ENCODE measurements around the gene ZDHHC8. TPM values are rescaled to one million over a fixed set of nuclear protein-coding genes. Genes with fewer than 3 reads are reported as not detected.

The ZDHHC8 gene
- total and polyA plus RNA-seq, 12 donors: 23.2 to 51.7 (median 37.5) TPM

GRCh38 chr22:20115691-20116375 lies 15.8 kb upstream of the ZDHHC8 start, which contains the start of gene RANBP1:
Gene RANBP1 (plus strand): TSS chr22:20116104. CDS start chr22:20116185, 81 bp downstream.
- Histone ChIP-seq H3K4me3 (peak within 1 kb of the TSS; percentile 57 to 99 (median 82)), H3K27ac (peak within 1 kb of the TSS in 9 of 10 donors; percentile 84 to 93 (median 89)), H3K27me3 (no peaks in the 10 kb centered on the region), H3K9me3 (no peaks in the 10 kb centered on the region), H3K4me1 (peaks cover 21 to 57% (median 38%) of the 10 kb centered on the region in 9 donors), H3K36me3 (peaks cover 0 to 75% (median 41%) of the 10 kb centered on the region in 9 donors)
- 74 to 76% methylated on average over 30 of the region's 30 CpGs for WGBS, 2 donors
- DNase-seq: peak in 1 of 2 donors; percentile 20
- peak in 1 of 8 donors; percentile 0 for ATAC-seq
- intact Hi-C loops (cut with DNase I): loop anchor here in 3 of 10 donors (2.0 to 10.0 kb wide), 4 partner anchors 37 to 151 kb away; partner anchors contain the start of gene TANGO2 (in 1 of the 3)
- TF ChIP-seq CTCF (IDR thresholded peaks at IDR 0.05): no peak

GRCh38 chr22:20116376-20116950 lies 15.1 kb upstream of the ZDHHC8 start:
- DNase-seq: peak; percentile 35 to 43
- no peaks in the 10 kb centered on the region for H3K27me3 ChIP-seq
- intact Hi-C loops (cut with DNase I): loop anchor here in 3 of 10 donors (2.0 to 10.0 kb wide), 4 partner anchors 38 to 152 kb away; partner anchors contain the start of gene TANGO2 (in 1 of the 3)
- no peak for TF ChIP-seq CTCF (IDR thresholded peaks at IDR 0.05)
- peaks cover 0 to 75% (median 41%) of the 10 kb centered on the region in 9 donors for H3K36me3 ChIP-seq
- peak overlapping the region; percentile 57 to 99 (median 82) for H3K4me3 ChIP-seq
- H3K27ac ChIP-seq: peak overlapping the region in 9 of 10 donors; percentile 84 to 93 (median 89)
- no peaks in the 10 kb centered on the region for H3K9me3 ChIP-seq
- 14 to 15% methylated on average over 27 of the region's 27 CpGs for WGBS, 2 donors
- peak in 7 of 8 donors; percentile 0 to 25 (median 2) for ATAC-seq
- peaks cover 21 to 61% (median 38%) of the 10 kb centered on the region in 9 donors for H3K4me1 ChIP-seq

- peaks cover 0 to 75% (median 41%) of the 10 kb centered on the region in 9 donors for H3K36me3 ChIP-seq
- H3K4me3 ChIP-seq: peak within 1 kb of the TSS; percentile 57 to 99 (median 82)
- H3K4me1 ChIP-seq: peaks cover 19 to 57% (median 37%) of the 10 kb centered on the region in 9 donors
- no peaks in the 10 kb centered on the region for H3K9me3 ChIP-seq
- peak in 5 of 9 donors; percentile 20 to 49 (median 36) for TF ChIP-seq CTCF (IDR thresholded peaks at IDR 0.05)
- no peaks in the 10 kb centered on the region for H3K27me3 ChIP-seq
- whole genome bisulfite sequencing, 2 donors: 0% methylated on average over 79 to 81 of the region's 88 CpGs
- DNase-seq: peak; percentile 97
- intact Hi-C loops (cut with DNase I): loop anchor here in 3 of 10 donors (2.0 to 10.0 kb wide), 4 partner anchors 38 to 152 kb away; partner anchors contain the start of gene TANGO2 (in 1 of the 3)
- peak within 1 kb of the TSS; percentile 26 to 93 (median 89) for H3K27ac ChIP-seq
- ATAC-seq: peak; percentile 91 to 96 (median 94)
These were observed 14.5 kb upstream of the ZDHHC8 start, which contains the start of gene TRMT2A for GRCh38 chr22:20116951-20117632. Gene TRMT2A (minus strand): TSS chr22:20117226. CDS start chr22:20116906, 320 bp downstream.
